ENCODE data around the gene FARP1.
"Not testable (repeated sequence)": the region's sequence is repeated elsewhere in the genome, so short reads cannot be mapped to it uniquely, and the experiment has no call there.

Gene FARP1

GRCh38 chr13:98366959-98367358 is 224.1 kb downstream of the FARP1 start:
- Histone ChIP-seq H3K27ac (ENCODE audit: poor library complexity, severe bottlenecking) (no peak overlapping the region), H3K36me3 (ENCODE audit: low read depth) (peaks cover 5% of the 10 kb centered on the region; the same call in 1 of the 2 replicates), H3K4me1 (ENCODE audit: insufficient read depth, poor library complexity, severe bottlenecking) (no peaks in the 10 kb centered on the region), H3K9me3 (ENCODE audit: severe bottlenecking) (no peaks in the 10 kb centered on the region), H3K4me3 (ENCODE audit: severe bottlenecking) (no peak overlapping the region), H3K27me3 (ENCODE audit: insufficient read depth, poor library complexity, severe bottlenecking) (no peaks in the 10 kb centered on the region)
- TF ChIP-seq CTCF (IDR thresholded peaks at IDR 0.05; ENCODE audit: poor library complexity, severe bottlenecking): no peak
- ATAC-seq (ENCODE audit: low read depth) (no peak), DNase-seq (ENCODE audit: low spot score) (no peak)

DNA sequence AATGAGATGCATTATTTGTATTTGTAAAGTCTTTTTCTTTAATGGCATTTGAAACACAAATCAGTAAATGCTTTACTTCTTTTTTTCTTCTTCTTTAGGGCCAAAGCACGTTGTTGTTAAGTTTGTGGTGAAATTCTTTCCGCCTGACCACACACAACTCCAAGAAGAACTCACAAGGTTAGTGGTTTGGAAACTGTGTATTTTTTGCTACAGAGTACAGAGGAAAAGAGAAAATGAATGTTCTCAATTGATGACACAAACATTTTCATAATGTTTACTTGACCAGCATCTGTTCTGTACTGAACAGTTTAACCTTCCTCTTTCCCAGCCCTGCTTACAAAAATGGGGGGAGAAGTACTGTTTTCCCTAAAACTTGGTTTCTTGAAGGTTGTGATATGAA is 225.1 kb downstream of the FARP1 start:
- H3K27me3 ChIP-seq (ENCODE audit: insufficient read depth, poor library complexity, severe bottlenecking): no peaks in the 10 kb centered on the region
- peaks cover 5% of the 10 kb centered on the region; the same call in 1 of the 2 replicates for H3K36me3 ChIP-seq (ENCODE audit: low read depth)
- H3K27ac ChIP-seq (ENCODE audit: poor library complexity, severe bottlenecking): no peak overlapping the region
- H3K4me1 ChIP-seq (ENCODE audit: insufficient read depth, poor library complexity, severe bottlenecking): no peaks in the 10 kb centered on the region
- H3K9me3 ChIP-seq (ENCODE audit: severe bottlenecking): no peaks in the 10 kb centered on the region
- TF ChIP-seq CTCF (IDR thresholded peaks at IDR 0.05; ENCODE audit: poor library complexity, severe bottlenecking): no peak
- no peak for DNase-seq (ENCODE audit: low spot score)
- H3K4me3 ChIP-seq (ENCODE audit: severe bottlenecking): no peak overlapping the region
- no peak for ATAC-seq (ENCODE audit: low read depth)

DNA sequence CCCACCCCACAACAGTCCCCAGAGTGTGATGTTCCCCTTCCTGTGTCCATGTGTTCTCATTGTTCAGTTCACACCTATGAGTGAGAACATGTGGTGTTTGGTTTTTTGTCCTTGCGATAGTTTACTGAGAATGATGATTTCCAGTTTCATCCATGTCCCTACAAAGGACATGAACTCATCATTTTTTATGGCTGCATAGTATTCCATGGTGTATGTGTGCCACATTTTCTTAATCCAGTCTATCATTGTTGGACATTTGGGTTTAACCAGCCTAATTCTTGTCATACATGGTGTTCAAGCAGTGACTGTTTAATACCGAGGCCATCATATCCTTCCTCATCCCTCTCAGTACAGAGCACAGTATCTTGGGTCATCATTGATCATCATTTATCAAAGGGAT is 226.6 kb downstream of the FARP1 start:
- H3K9me3 ChIP-seq (ENCODE audit: severe bottlenecking); H3K36me3 ChIP-seq (ENCODE audit: low read depth); H3K27me3 ChIP-seq (ENCODE audit: insufficient read depth, poor library complexity, severe bottlenecking); H3K4me1 ChIP-seq (ENCODE audit: insufficient read depth, poor library complexity, severe bottlenecking); H3K4me3 ChIP-seq (ENCODE audit: severe bottlenecking); DNase-seq (ENCODE audit: low spot score); ATAC-seq (ENCODE audit: low read depth); H3K27ac ChIP-seq (ENCODE audit: poor library complexity, severe bottlenecking): not testable (repeated sequence)

DNA sequence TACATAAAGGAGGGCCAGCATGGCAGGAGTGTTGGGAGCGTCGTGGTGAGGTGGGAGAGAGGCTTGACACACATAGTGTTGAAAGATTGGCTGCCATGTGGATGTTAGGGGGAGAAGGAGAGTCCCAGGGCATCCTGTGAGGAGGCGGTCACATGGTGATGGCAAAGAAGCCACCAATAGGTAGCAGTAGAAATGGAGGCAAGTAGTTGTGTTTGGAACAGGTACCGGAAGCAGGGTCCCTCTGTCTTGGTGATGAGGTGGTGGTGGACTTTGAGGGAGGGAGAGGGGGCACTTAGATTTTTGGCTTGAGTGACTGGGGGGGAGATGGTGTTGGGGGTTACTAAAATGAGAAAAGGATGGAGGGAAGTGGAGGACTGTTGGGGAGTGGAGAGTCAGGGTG is 227.4 kb downstream of the FARP1 start:
- Histone ChIP-seq H3K4me1 (ENCODE audit: insufficient read depth, poor library complexity, severe bottlenecking) (no peaks in the 10 kb centered on the region), H3K9me3 (ENCODE audit: severe bottlenecking) (no peaks in the 10 kb centered on the region), H3K36me3 (ENCODE audit: low read depth) (0 out of 2 replicates have a peak, but pooled peaks cover 5% of the 10 kb centered on the region), H3K27me3 (ENCODE audit: insufficient read depth, poor library complexity, severe bottlenecking) (no peaks in the 10 kb centered on the region), H3K27ac (ENCODE audit: poor library complexity, severe bottlenecking) (no peak overlapping the region), H3K4me3 (ENCODE audit: severe bottlenecking) (no peak overlapping the region)
- no peak for TF ChIP-seq CTCF (IDR thresholded peaks at IDR 0.05; ENCODE audit: poor library complexity, severe bottlenecking)
- DNase-seq (ENCODE audit: low spot score) (no peak), ATAC-seq (ENCODE audit: low read depth) (no peak)

DNA sequence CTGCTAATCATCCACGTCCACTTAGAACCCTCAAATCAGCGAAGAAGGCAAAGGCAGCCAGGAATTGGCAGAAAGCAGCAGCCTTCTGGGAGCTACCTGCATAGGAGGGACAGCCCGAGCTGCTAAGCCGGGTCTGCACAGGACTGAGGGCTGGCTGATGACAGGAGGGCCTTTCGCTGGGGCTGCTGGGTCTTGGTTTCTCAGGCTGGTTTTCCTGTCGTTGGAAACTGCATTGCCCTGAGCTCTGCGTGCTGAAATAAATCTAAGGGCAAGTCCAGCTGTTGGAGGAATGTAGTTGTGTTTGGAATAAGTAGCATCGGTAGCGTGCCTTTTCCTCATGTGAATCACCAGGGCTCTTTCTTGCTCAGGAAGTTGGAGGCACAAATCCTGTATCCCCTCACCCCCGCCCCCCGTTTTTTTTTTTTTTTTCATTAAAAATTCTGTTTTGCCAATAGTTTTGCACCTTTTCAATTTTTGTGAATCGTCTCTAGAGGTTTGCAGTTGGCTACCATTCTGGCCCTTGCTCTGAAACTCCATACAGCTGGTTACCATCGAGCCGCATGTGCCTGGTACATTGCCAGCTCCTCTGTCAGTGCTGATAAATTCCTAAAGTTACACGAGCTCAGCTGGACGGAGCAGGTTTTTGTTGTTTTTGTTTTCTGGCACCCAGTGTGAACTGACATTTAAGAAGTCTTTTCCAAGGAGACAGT is 228.1 kb downstream of the FARP1 start:
- no peak for TF ChIP-seq CTCF (IDR thresholded peaks at IDR 0.05; ENCODE audit: poor library complexity, severe bottlenecking)
- Histone ChIP-seq H3K4me3 (ENCODE audit: severe bottlenecking) (no peak overlapping the region), H3K9me3 (ENCODE audit: severe bottlenecking) (no peaks in the 10 kb centered on the region), H3K36me3 (ENCODE audit: low read depth) (0 out of 2 replicates have a peak, but pooled peaks cover 5% of the 10 kb centered on the region), H3K4me1 (ENCODE audit: insufficient read depth, poor library complexity, severe bottlenecking) (no peaks in the 10 kb centered on the region), H3K27me3 (ENCODE audit: insufficient read depth, poor library complexity, severe bottlenecking) (no peaks in the 10 kb centered on the region), H3K27ac (ENCODE audit: poor library complexity, severe bottlenecking) (no peak overlapping the region)
- no peak for DNase-seq (ENCODE audit: low spot score)
- ATAC-seq (ENCODE audit: low read depth): no peak

Data from RWPE2 (cell line).